A549 treated with GW870086 at 1 μM for 4 hours (cell line): Measurements from ENCODE around the gene AFM. TPM values are rescaled to one million over a fixed set of nuclear protein-coding genes. Genes with fewer than 3 reads are reported as not detected.

Experiments used
- total RNA-seq: library from RNA; stranded (reverse); fragments of 200-300 nt; extraction: Qiagen RNA extraction; gene quantifications from 5 replicates; pipeline ENCODE4 v1.2.3, GENCODE V29; 2022; ENCODE audit warnings: low read depth

AFM gene
- not detected in 5 replicates for total RNA-seq

GRCh38 chr4:73481358-73481757, at the start of gene AFM:
AFM (plus strand) TSS chr4:73481745; CDS start chr4:73481776, 31 bp downstream.

GRCh38 chr4:73435984-73436383, 45.6 kb upstream of the AFM start, which contains the start of gene AFP:
AFP (plus strand) TSS chr4:73436221; CDS start chr4:73436263, 42 bp downstream.

Other genes with a start within 250 kb of the AFM start
- gene ANKRD17, start 222.9 kb upstream of the AFM start, total RNA-seq: 20.0 to 26.3 TPM (median 24.6 TPM) in 5 replicates
- 0.19 to 2.7 TPM in 2 of 5 replicates, not detected in the others for gene ALB, start 77.5 kb upstream of the AFM start, total RNA-seq
- gene AFP, start 45.5 kb upstream of the AFM start, total RNA-seq: 1.5 to 7.6 TPM (median 2.3 TPM) in 5 replicates
- gene RASSF6, start 138.7 kb downstream of the AFM start, total RNA-seq: 0.81 to 1.2 TPM (median 1.1 TPM) in 5 replicates